GM23338 (cell line): ENCODE data around the gene SLC12A5.

Experiments used
- CTCF ChIP-seq, 2 experiments: fragments of 200-600 bp in 1 of 2; sonication (generic) in 1 of 2; conservative IDR thresholded peaks; 2 replicates each; pipeline versions ENCODE4 v1.5.1 to v1.6.1; 2016 to 2017; ENCODE audit warnings: antibody characterized with exemption in 2 of 2, low read depth in 2 of 2, mild to moderate bottlenecking in 2 of 2, moderate library complexity in 1 of 2
- ETS1 ChIP-seq: IDR thresholded peaks from 2 replicates; pipeline ENCODE4 v1.6.1; 2016; ENCODE audit warnings: antibody characterized with exemption
- EZH2 ChIP-seq: fragments of 200-600 bp; sonication (generic); IDR thresholded peaks from one replicate; pipeline ENCODE4 v1.8.0; 2017; ENCODE audit warnings: antibody characterized with exemption, mild to moderate bottlenecking, low read depth; ENCODE audit not compliant: unreplicated experiment
- POLR2AphosphoS5 ChIP-seq: IDR thresholded peaks from 2 replicates; pipeline ENCODE4 v1.6.1; 2016; ENCODE audit warnings: antibody characterized with exemption, low read depth

GRCh38 chr20:46062621-46063020 is 33.6 kb downstream of the SLC12A5 start:
- no peak for TF ChIP-seq CTCF (conservative IDR thresholded peaks at IDR 0.05; ENCODE audit: low read depth in 2 of 2)
- no peak for TF ChIP-seq EZH2
- no peak for TF ChIP-seq POLR2AphosphoS5
- no peak for TF ChIP-seq ETS1
